HG03432 (cell line): ENCODE measurements around the gene MBD5.

Experiments
- ATAC-seq: cut with Tn5 transposase; IDR thresholded peaks from one replicate; pipeline ENCODE4 v1.9.1; 2021; ENCODE audit warnings: mild to moderate bottlenecking, moderate library complexity; ENCODE audit not compliant: unreplicated experiment

The MBD5 gene

DNA sequence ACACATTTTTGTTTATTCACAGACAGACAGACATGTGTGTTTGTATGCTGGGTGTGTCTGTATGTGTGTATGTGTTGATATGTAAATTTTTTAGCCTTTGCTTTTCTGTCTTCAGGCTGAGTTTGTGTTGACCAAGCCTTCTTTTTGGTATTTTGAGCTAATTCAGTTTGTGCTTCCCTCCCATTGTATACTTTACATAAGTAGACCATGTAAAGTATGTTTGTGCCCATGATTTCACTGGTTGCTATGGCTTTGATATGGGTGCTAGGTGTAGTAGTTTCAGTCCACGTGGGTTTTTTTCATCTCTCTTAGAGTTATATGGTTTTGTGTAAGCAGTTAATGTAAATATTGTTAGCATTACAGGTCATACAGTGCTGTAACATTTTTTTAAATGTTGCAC, 494.2 kb downstream of the MBD5 start:
- ATAC-seq: no peak

DNA sequence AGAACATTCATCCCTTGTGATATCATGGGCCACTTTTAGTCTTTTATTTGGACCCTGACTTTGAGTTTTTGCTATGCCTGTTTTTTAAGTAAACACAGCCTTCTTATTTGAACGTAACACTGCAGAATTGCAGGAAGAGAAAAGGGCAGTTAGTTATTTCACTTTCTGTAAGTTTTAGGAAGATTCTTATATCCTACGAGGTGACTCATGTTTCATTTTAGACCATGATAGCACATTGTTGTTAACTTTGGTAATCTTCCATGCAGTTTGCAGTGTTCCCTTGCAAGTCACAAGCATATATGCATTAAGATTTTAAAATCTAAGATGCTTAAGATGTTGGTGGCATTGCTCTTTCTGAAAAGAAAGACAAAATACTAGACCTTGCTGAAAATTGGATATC, 495.1 kb downstream of the MBD5 start:
- no peak for ATAC-seq

DNA sequence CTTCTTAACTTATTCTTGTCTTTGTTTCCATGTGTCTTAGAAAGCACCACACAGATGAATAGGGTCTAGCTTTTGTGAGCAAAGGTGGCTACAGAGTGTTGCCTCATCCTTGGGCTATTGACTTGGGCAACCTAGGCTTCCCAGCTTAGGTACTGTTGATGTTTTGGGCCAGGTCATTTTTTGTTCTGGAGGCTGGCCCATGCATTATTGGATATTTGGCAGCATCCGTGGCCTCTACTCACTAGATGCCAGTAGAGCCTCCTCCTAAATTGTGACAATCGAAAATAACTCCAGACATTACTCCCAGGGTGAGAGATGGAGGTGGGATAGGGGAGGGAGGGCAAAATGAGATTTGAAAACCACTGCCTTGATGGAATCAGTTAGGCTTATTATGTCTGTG, 496.4 kb downstream of the MBD5 start:
- ATAC-seq: no peak

DNA sequence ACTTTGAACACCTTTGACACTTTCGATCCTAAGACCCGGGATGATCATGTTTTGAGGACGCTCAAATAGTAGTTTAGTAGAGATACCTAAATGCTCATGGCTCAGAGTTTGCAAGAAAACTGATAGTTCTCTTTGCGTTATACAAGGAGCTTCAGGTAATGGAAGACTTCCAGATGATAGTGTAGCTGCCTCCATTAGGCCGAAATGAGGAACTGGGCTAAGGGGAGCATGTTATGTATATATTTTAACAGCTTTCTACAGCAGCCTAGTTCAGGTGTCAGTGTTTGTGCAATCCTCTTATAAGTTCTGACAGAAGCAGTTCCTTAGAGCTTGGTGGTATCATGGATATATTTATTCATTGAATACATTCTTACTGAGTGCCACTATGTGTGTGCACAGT, 496.9 kb downstream of the MBD5 start:
- no peak for ATAC-seq

DNA sequence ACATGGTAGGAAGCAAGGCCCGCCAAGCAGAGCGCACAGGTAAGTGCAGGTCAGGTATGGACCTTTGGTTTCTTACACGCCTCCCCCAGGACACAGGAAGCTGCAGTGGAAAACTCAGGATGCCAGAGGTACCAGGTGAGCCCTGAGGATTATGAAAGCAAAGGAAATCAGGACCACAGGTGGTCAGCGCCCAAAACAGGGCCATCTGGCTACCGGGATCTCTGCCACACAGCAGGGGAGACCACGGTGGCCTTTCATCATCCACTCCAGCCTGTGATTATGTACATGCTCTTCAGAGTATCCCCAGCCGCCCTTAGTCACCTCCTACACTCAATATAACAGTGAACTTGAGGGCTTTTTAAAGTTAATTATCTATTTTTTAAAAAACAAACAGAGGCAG, 498.1 kb downstream of the MBD5 start:
- ATAC-seq: no peak

DNA sequence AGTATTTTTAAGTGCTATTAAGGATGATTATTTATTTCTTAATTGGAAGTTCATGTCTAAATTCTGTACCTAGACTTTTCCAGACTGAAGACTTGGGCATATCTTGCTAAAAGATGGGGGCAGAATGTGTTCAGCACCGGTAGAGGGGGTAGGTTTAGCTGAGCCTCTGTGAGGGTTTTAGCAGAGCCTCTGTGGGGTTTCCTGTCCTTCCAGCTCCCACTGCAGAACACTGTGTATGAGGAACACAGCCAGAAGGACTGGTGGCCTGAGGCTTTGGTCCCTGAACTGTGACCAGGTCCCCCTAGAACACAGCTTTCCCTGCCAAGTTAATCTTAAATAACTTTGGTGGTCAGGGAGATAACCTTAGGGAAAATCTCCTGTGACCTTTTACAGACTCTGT, 500.3 kb downstream of the MBD5 start:
- ATAC-seq: no peak

DNA sequence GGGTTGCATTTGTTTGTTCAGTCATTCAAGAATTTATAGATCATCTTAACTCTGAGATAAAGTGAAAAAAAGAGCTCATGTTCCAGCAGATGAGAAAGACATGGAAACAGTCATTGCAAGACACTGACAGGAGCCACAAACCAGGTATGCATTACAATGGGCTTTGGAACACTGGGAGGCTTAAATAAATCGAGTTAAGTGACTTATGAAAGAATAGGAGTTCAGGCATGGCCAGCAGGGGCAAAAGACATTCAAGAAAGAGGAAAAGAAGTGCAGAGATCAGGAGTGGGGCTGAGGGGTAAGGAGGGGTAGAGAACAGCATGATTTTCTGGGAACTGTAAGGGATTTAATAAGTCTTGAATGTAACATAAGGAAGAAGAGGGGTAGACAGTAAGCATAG, 502.4 kb downstream of the MBD5 start:
- ATAC-seq: no peak

DNA sequence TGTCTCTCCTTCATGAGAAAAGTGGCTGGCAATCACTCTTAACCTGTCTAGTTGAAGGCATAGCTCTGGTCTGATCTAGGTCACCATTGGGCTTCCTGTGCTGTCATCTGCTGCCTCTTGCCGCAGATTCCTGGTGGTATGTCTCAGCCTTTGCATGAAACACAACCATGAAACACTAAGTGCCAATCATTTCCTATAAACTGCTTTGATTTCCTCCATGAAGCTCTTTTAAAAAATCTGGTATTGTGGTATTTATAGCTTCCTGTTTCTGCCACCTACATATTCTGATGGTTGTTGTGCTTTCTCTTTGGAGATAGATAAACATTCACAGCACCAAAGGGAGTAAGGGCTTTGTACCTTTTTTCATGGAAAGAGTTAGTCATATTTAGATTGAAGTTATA, 503.6 kb downstream of the MBD5 start:
- no peak for ATAC-seq

DNA sequence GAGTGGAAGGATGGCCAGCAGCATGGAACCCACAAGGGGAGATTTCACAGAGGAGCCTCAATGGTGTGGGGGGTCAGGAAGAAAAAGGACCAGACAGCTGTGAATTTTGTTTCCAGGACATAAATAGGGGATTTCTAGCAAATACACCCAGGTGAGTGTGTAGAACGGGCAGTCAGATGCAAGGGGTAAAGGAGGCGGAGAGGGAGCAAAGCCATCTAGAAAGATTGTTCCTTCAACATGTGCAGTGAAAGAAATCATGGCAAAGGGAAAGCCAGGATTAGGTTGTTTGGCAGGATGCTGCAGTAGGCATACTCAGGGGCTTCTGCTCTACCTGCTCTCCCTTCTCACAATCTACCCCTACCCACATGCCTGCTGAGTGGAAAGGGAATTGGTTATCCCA, 504.2 kb downstream of the MBD5 start:
- no peak for ATAC-seq

DNA sequence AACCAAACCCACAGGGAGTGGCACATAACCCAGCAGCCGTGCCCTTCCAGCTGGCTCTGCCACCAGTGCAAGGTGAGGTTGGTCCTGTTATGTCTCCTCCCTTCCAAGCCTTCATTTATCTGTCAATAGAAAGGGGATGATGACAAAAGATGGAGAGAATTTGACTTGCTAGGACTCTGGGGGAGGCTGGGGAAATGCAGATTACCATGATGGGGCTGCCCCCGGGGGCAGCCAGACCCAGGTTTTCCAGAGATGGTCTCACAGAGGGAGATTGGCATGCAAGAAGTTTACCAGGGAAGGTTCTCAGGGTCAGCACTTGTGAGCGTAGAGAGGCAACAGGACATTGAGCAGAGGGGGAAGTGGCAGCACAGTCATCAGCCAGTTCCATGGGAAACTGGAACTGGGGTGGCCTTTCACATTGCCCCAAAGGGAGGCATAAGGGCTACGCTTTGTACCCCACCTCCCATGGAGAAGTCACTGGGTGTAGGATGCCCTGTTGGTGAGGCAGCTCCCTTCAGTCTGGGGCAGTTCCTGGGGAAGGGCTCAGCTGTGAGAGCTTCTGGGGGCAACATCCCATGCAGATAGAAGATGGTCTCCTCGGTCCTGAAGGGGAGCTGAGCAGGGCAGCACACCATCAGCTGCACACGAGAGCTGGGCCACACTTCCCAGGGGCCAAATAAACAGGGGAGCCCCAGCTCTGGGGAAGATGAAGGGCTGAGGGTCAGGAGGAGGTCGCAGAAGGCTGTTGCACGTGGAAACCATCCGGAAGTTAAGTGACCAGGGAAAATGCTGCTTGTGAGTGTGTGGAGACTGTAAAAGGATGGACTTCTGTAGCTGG, 505.8 kb downstream of the MBD5 start:
- no peak for ATAC-seq

DNA sequence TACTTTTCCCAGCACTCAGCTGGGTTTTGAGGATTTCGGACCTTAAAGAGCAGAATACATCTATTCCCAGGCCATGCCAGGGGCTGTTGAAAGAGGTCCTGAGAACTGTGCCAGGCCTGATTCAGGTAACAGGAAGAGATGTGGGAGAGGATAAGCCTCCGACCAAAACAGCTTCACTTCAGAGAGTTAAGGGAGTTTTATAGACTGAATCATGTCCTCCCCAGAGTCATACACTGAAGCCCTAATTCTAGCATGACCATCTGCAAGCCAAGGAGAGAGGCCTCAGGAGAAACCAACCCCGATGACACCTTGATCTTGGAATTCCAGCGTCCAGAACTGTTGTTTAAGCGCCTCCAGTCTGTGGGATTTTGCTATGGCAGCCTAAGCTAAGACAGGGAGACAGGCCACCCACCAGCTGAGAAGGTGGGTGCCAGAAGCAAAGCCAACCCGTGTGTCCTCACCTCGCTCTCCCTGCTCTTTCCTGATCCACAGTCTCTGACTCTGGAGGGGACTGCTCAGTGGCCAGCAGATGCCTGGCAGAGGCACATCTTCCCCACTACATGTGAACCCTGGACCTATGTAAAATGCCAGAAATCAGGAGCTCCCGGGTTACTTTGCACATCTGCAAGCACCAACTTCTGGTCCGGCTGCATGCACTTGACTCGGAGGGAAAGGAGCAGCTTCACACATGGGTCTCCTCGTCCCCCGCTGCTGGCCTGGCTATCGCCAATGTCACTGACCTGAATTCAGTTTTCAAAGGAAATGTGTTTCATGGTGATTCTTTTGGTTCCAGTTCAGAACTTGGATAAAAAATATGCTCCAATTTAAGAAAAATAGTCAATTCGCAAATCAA, 506.8 kb downstream of the MBD5 start:
- no peak for ATAC-seq

DNA sequence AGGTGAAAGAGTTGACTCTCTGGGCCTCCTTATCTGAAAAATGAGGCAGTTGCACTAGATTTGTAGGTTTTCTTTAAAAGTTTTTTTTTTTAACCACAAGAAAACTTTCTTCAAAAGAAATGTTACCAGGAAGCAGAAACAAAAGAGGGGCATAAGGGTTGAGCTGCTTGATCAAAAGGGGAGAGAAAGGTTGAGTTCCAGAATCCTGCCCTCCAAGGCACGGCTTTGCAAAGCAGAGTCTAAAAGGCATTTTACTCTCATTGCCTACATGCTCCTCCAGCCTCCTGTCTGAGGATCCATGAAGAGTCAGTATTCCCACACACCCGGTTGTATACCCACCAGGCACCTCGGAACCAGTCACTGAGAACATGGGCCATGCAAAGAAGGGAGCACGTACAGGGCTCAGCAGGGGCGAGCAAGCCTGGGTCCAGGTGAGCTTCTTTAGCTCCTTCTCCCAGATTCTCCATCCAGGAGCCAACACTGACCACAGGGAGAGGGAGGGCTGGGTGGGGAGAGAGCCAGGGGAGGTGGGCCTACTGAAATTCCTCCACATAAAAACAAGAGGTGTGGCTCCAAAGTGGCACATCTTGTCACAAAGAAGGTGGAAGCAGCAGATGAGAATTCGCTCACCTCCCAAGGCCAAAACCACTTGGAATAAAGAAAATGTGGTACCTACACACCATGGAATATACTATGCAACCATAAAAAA, 507.6 kb downstream of the MBD5 start:
- no peak for ATAC-seq

DNA sequence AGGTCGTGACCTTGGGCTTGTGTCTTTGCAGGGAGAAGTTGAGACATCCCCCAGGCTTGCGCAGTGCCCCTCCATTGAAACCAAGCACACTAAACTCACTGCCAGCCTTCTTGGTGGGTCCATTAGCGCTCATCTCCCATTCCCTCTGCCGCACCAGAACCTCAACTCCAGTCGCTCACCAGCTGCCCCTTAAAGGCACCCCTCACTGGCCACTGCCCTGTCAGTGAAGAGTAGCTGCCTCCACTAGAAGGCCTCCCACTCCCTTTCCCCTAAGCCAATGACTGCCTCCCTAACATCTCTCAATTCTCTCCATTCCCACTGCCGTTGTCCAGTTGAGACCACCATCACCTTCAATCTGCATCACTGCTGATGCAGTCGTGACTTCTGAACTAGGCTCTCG, 508.9 kb downstream of the MBD5 start:
- ATAC-seq: no peak

DNA sequence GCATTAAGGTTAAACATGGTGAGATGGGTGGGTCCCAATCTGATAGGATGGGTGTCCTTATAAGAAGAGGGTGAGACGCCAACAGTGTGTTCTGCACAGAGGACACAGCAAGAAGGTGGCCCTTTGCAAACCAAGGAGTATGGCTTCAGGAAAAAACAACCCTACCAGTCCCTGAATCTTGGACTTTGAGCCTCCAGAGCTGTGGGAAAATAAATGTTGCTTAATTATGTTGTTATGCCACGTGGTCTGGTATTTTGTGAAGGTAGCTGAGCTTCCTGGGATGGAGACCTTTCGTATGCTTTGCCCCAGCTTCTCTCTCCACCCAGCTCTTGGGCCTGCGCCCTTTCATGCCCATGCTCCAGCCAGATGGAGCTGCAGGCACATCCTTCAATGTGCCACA, 509.5 kb downstream of the MBD5 start:
- no peak for ATAC-seq

DNA sequence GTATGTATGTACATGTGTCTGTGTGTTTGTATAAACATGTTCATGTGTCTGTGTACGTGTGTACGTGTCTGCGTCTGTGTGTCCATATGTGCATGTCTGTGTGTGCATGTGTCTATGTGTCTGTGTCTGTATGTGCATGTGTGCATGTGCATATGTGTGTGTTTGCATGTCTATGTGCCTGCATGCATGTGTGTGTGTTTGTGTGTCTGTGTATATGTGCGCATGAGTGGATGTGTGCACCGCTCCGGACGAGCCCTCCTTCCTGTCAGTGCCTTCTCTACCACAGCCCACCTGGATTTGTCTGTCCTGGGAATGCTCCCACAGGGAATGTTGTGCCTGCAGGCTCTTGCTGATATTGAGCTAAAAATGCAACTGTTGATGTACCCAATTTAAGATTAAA, 510.3 kb downstream of the MBD5 start:
- ATAC-seq: no peak

DNA sequence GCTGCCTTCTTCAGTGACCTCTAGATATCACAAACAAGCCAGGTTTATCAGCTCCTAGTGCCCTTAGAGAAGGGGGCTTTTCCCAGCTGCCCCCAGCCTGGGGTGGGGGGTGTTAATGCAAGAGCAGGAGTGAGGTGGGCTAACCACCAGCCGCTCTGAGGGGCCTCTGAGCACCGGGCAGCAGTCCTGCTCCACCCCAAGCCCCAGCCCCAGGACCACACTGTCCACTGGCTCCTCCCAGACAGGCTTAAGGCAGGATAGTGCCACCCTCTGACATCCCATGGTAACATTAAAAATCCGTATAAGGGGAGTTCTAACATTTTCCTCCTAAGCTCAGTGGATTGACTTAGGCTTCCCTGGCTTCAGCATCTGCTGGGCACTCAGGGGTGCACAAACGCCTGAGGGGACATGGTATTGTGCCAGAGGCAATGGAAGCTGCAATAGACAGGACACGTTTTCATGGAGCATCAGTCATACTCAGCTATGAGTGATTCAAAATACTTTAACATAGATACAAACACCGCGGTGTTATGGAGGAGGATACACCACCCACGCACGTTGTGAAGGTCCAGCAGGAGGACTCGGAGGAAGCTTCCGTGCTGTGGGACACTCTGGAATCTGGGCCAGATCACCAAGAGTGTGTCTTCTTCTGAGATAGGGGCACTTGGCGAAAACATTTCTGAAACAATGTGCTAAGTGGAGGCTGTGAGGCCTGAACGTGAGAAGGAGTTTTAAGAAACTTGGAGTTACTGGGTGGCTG, 511.0 kb downstream of the MBD5 start:
- ATAC-seq: no peak

DNA sequence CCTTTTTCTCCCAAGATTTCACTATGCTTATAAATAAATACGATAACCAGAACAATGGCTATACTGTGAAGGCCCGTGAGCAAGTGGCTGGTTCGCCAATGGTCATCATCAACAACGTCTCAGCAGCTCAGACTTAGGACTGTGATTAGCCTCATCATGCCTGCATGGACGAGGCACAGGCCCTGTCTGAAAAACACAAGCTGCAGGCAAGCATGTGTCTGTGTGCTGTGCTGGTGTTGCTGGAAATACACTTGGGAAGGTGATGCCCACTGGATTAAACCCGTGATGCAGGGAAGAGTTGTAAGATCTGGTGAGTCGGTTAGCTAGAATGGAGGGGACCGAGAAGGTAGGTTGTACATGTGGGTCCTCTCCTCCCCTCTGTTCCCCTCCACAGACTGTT, 512.1 kb downstream of the MBD5 start:
- ATAC-seq: no peak

DNA sequence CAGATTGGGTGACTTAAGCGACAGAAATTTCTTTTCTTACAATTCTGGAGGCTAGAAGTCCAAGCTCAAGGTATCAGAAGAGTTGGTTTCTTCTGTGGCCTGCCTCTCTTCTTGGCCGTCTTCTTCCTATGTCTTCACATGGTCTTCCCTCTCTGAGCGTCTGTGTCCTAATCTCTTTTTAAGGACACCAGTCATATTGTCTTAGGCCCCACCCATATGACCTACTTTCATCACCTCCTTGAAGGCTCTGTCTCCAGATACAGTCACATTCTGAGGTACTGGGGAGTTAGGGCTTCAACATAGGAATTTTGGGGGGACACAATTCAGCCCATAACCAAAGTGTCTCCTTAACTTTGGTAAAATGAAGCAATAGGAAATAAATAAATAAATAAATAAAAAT, 512.8 kb downstream of the MBD5 start:
- ATAC-seq: no peak

DNA sequence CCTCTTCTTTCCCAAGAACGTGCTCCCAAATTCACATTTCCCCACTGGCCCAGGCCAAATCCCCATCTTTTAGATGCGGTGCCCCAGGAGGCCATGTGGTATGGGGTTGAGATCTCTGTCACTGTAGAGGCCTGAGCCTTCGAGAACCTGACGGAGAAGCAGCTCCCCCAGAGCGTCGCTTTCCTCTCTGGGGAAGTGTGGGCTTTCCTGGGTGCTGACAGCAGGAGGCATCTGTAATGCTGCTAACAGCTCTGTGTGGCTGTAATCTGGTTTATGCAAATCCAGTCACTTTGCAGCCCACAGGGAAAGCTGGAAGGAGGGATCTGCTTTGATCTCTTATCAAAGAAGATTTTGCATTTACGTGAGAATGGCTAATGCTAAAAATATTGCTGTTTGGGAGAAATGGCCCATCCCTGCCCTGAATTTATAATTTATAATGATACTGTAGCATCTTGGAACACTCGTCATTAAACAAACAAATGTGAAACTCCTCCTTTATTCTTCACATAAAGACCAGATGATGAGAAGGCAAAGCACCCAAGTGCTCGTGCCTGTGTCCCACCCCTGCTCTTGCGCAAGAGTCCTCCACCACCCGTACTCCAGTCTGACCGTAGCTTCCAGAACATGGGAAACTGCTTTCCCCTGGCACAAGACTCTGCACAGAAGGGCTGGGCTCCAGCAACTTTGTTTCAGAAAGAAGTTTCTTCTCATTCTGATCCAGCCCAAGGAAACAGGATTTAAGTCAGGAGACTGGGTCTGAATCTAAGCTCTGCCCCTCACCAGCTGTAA, 513.7 kb downstream of the MBD5 start:
- ATAC-seq: no peak

DNA sequence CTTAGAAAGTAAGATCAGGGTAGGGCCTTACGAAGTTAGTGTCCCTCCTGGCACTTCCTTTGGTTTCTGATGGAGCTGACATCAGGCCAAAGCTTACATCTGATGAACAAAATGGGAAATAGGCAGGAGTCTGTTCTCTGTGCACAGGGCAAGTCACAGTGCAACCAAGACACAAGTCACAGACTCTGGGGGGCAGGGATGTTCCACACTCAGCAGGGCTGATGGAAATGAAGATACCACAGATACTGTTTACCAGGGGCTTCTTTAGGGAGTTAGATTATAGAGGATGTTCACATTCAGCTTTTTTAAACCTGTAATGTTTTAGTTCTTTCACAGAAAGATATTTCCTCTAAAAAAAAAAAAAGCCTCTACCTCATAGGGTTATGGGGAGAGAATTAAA, 517.5 kb downstream of the MBD5 start:
- ATAC-seq: no peak
